Breast epithelium (tissue), 4 donors: ENCODE data around the gene SNRNP25. TPM values are rescaled to one million over a fixed set of nuclear protein-coding genes. Genes with fewer than 3 reads are reported as not detected.
"Not testable (repeated sequence)": the region's sequence is repeated elsewhere in the genome, so short reads cannot be mapped to it uniquely, and the experiment has no call there.

ENCODE experiments used
- DNase-seq, 2 donors: peaks; one replicate each; pipeline ENCODE4 v3.0.0-alpha.2; 2019; ENCODE audit warnings: low spot score in 2 of 2
- H3K27ac ChIP-seq, 2 donors: fragments of 200-600 bp; sonication (generic) in 1 of 2; one replicate each; pipeline ENCODE4 v1.5.1; 2016 to 2019; ENCODE audit warnings: mild to moderate bottlenecking in 1 of 2
- H3K27me3 ChIP-seq, 2 donors: fragments of 200-600 bp; sonication (generic) in 1 of 2; one replicate each; pipeline versions ENCODE4 v1.5.1 to v1.6.0; 2017 to 2019; ENCODE audit warnings: control low read depth in 1 of 2, mild to moderate bottlenecking in 1 of 2
- H3K36me3 ChIP-seq: fragments of 200-600 bp; one replicate; pipeline ENCODE4 v1.5.1; 2019
- H3K4me1 ChIP-seq, 2 donors: fragments of 200-600 bp; sonication (generic); one replicate each; pipeline ENCODE4 v1.5.1; 2016 to 2019; ENCODE audit warnings: control low read depth in 1 of 2
- H3K4me3 ChIP-seq, 3 donors: fragments of 200-600 bp; sonication (generic); 1 replicate in 2 of 3; 2 replicates in 1 of 3; pipeline ENCODE4 v1.5.1; 2016 to 2019; ENCODE audit warnings: mild to moderate bottlenecking in 3 of 3, moderate library complexity in 2 of 3
- H3K9me3 ChIP-seq, 2 donors: fragments of 200-600 bp; sonication (generic) in 1 of 2; one replicate each; pipeline ENCODE4 v1.5.1; 2016 to 2019; ENCODE audit warnings: control low read depth in 1 of 2
- CTCF ChIP-seq, 3 donors: fragments of 450-650 bp; IDR thresholded peaks; one replicate each; pipeline ENCODE4 v1.5.1; 2016 to 2017; ENCODE audit warnings: antibody characterized with exemption in 3 of 3, mild to moderate bottlenecking in 3 of 3, moderate library complexity in 3 of 3
- POLR2A ChIP-seq: fragments of 450-650 bp; IDR thresholded peaks from one replicate; pipeline ENCODE4 v1.6.1; 2016; ENCODE audit warnings: antibody characterized with exemption, mild to moderate bottlenecking, moderate library complexity
- POLR2AphosphoS5 ChIP-seq, 3 donors: sonication (generic); formaldehyde crosslinking; IDR thresholded peaks; one replicate each; pipeline ENCODE4 v1.6.1; 2017; ENCODE audit warnings: antibody characterized with exemption in 3 of 3
- intact Hi-C: fragments of 100-400 bp; cut with DNase I; formaldehyde crosslinking; loops from one replicate; pipeline ENCODE4 v1.15.1; 2023; ENCODE audit warnings: low total_unique reads
- total RNA-seq, 3 donors: library from RNA; depleted of rRNA; stranded (reverse); fragments of >200 nt; gene quantifications; one replicate each; pipeline ENCODE4 v1.1.0, GENCODE V29; 2016

The SNRNP25 gene
- total RNA-seq, 3 donors from 2014 or later, result 17.4 to 23.9 (median 17.9) TPM

GRCh38 chr16:42069-42457, 11.6 kb upstream of the SNRNP25 start:
- TF ChIP-seq CTCF (IDR thresholded peaks at IDR 0.05), result no peak
- Histone ChIP-seq H3K27ac (no peak overlapping the region), H3K4me3 (peak overlapping the region in 2 of 3 donors; percentile 41 to 62), H3K9me3 (no peaks in the 10 kb centered on the region), H3K4me1 (peaks cover 0 to 3% of the 10 kb centered on the region in 2 donors), H3K36me3 (no peaks in the 10 kb centered on the region), H3K27me3 (no peaks in the 10 kb centered on the region)
- intact Hi-C loops, result no loop called here
- DNase-seq, result no peak

- TF ChIP-seq POLR2AphosphoS5 (IDR thresholded peaks at IDR 0.05) (no peak), CTCF (IDR thresholded peaks at IDR 0.05) (no peak), POLR2A (no peak)
- intact Hi-C loops, result no loop called here
Measured at GRCh38 chr16:42691-43090, 10.9 kb upstream of the SNRNP25 start.

DNA sequence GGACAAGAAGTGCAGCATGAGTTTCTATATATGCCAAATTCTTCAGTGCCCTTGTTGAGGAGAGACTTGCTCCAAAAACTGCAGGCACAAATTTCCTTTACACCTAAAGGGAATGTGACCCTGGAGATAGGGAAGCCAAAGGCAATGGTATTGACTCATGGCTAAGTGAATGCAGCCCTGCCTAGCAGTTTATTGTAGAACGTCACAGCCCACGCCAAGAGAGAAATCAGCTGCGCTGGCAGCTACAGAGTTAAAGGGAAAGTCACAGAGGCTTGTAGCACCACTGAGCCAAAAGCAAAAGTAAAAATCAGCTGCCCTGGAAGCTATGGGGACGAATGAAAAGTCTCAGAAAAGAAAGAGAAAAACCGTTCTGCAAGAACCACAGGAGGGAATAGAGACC, 10.3 kb upstream of the SNRNP25 start:
- H3K4me1 ChIP-seq, result peaks cover 0 to 3% of the 10 kb centered on the region in 2 donors
- DNase-seq, result peak in 1 of 2 donors; percentile 25
- no peak overlapping the region for H3K4me3 ChIP-seq
- H3K9me3 ChIP-seq, result no peaks in the 10 kb centered on the region
- H3K27me3 ChIP-seq, result no peaks in the 10 kb centered on the region
- H3K36me3 ChIP-seq, result no peaks in the 10 kb centered on the region
- H3K27ac ChIP-seq, result no peak overlapping the region
- intact Hi-C loops, result no loop called here
- TF ChIP-seq POLR2AphosphoS5 (IDR thresholded peaks at IDR 0.05) (no peak), POLR2A (no peak), CTCF (IDR thresholded peaks at IDR 0.05) (no peak)

More at GRCh38 chr16:42691-43090, 10.9 kb upstream of the SNRNP25 start:
- Histone ChIP-seq H3K27ac (no peak overlapping the region), H3K27me3 (no peaks in the 10 kb centered on the region), H3K4me3 (no peak overlapping the region), H3K36me3 (no peaks in the 10 kb centered on the region), H3K4me1 (peaks cover 0 to 3% of the 10 kb centered on the region in 2 donors), H3K9me3 (no peaks in the 10 kb centered on the region)
- DNase-seq, result no peak

DNA sequence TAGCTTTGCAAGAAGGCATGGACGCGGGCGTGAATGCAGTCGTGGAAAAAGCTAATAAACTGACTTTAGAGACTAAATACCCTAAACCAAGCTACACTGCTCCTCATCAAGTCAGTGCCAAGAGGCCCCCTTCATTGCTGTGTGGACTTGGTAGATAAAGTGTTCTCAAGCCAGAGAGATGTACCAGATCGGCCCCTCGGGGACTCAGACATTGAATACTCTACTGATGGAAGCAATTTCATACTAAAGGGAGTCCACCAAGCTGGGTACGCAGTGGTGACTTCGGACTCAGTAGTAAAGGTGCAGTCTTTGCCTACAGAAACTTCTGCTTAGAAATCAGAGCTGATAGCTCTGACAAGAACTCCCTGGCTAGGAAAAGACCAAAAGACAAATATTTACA, 9.0 kb upstream of the SNRNP25 start:
- H3K36me3 ChIP-seq, result no peaks in the 10 kb centered on the region
- TF ChIP-seq POLR2A (no peak), POLR2AphosphoS5 (IDR thresholded peaks at IDR 0.05) (no peak), CTCF (IDR thresholded peaks at IDR 0.05) (no peak)

GRCh38 chr16:45454-45853, 8.2 kb upstream of the SNRNP25 start:
- Histone ChIP-seq H3K27ac (no peak overlapping the region), H3K9me3 (no peaks in the 10 kb centered on the region), H3K36me3 (no peaks in the 10 kb centered on the region), H3K4me1 (no peaks in the 10 kb centered on the region), H3K27me3 (no peaks in the 10 kb centered on the region), H3K4me3 (no peak overlapping the region)
- peak in 1 of 2 donors; percentile 30 for DNase-seq
- intact Hi-C loops, result no loop called here
- no peak for TF ChIP-seq CTCF (IDR thresholded peaks at IDR 0.05)
- no peak for TF ChIP-seq POLR2A
- no peak for TF ChIP-seq POLR2AphosphoS5 (IDR thresholded peaks at IDR 0.05)

More for the DNA sequence above, 9.0 kb upstream of the SNRNP25 start:
- Histone ChIP-seq H3K4me1 (no peaks in the 10 kb centered on the region), H3K9me3 (no peaks in the 10 kb centered on the region), H3K4me3 (no peak overlapping the region), H3K27me3 (no peaks in the 10 kb centered on the region), H3K27ac (no peak overlapping the region)
- intact Hi-C loops, result no loop called here
- DNase-seq, result peak in 1 of 2 donors; percentile 10

DNA sequence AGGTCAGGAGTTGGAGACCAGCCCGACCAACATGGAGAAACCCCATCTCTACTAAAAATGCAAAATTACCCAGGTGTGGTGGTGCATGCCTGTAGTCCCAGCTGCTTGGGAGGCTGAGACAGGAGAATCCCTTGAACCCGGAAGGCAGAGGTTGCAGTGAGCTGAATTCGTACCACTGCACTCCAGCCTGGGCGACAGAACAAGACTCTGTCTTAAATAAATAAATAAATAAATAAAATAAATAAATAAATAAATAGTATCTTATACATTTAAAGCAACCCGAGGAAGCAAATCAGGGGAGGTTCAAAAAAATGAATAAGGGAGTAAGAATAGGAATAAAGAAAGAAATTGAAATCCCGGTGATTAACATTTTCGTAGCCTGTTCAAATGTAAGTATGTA, 7.1 kb upstream of the SNRNP25 start:
- peak in 1 of 2 donors; percentile 9 for DNase-seq
- H3K27ac ChIP-seq, H3K4me3 ChIP-seq, intact Hi-C loops, H3K27me3 ChIP-seq, H3K9me3 ChIP-seq, H3K36me3 ChIP-seq, H3K4me1 ChIP-seq: not testable (repeated sequence)
